H1 (cell line): ENCODE data around the gene ING5. TPM values are rescaled to one million over a fixed set of nuclear protein-coding genes. Genes with fewer than 3 reads are reported as not detected.

ENCODE experiments used
- CTCF ChIA-PET: fragments of 300-600 bp; sonication (Branson Sonifier 250); formaldehyde crosslinking; loops from one replicate; lab custom pipeline; 2021; ENCODE audit not compliant: partially characterized antibody; lab: Charles Lee
- POLR2A ChIA-PET: fragments of 300-600 bp; sonication (Branson Sonifier 250); formaldehyde crosslinking; loops from one replicate; lab custom pipeline; 2021; ENCODE audit warnings: inconsistent platforms; ENCODE audit not compliant: partially characterized antibody; lab: Charles Lee
- DNase-seq, 2 experiments: peaks; one replicate each; pipeline versions ENCODE4 v3.0.0 to v3.0.0-alpha.2; 2010 to 2022; ENCODE audit warnings: low spot score in 2 of 2, low read depth in 1 of 2, mixed read lengths in 1 of 2
- FAIRE-seq: peaks from 2 replicates; lab custom pipeline; 2011; peaks lifted over from hg19 to GRCh38; lab: Jason Lieb, UNC
- H2AFZ ChIP-seq: 2 replicates; pipeline ENCODE4 v1.8.1; 2012; ENCODE audit warnings: low read length, inconsistent platforms
- H2AK5ac ChIP-seq: 2 replicates; pipeline ENCODE4 v1.6.1; 2013; ENCODE audit warnings: low read depth, low read length
- H2BK120ac ChIP-seq: replicated peaks from 2 replicates; pipeline ENCODE3; 2013; ENCODE audit warnings: low read depth, low read length, inconsistent platforms
- H2BK12ac ChIP-seq: 2 replicates; pipeline ENCODE4 v1.6.1; 2013; ENCODE audit warnings: low read depth, low read length
- H2BK15ac ChIP-seq: 2 replicates; pipeline ENCODE4 v1.6.1; 2013; ENCODE audit warnings: low read length
- H2BK20ac ChIP-seq: 2 replicates; pipeline ENCODE4 v1.6.1; 2013; ENCODE audit warnings: low read length
- H2BK5ac ChIP-seq: 2 replicates; pipeline ENCODE4 v1.6.1; 2013; ENCODE audit warnings: low read depth, low read length
- H3K14ac ChIP-seq: 2 replicates; pipeline ENCODE4 v1.6.1; 2013; ENCODE audit warnings: inconsistent platforms; ENCODE audit not compliant: insufficient read length
- H3K18ac ChIP-seq: 2 replicates; pipeline ENCODE4 v1.6.1; 2013; ENCODE audit warnings: low read length; ENCODE audit errors: extremely low read depth
- H3K23ac ChIP-seq: 2 replicates; pipeline ENCODE4 v1.6.1; 2013; ENCODE audit warnings: inconsistent platforms; ENCODE audit not compliant: insufficient read length
- H3K23me2 ChIP-seq: 2 replicates; pipeline ENCODE4 v1.6.1; 2013; ENCODE audit warnings: low read depth, low read length
- H3K27ac ChIP-seq: 2 replicates; pipeline ENCODE4 v1.6.1; 2011; ENCODE audit warnings: low read depth, low read length, inconsistent platforms
- H3K27me3 ChIP-seq, 4 experiments: replicated peaks in 1 of 4; 1 replicate in 1 of 4; 2 replicates in 3 of 4; pipeline versions ENCODE4 v1.6.1 to v1.8.1; 2011 to 2013; ENCODE audit warnings: low read length in 3 of 4, mild to moderate bottlenecking in 3 of 4, inconsistent platforms in 2 of 4, mixed read lengths in 2 of 4, moderate library complexity in 1 of 4; ENCODE audit not compliant: control insufficient read depth in 3 of 4, insufficient read depth in 3 of 4; ENCODE audit errors: extremely low read depth in 1 of 4
- H3K36me3 ChIP-seq, 4 experiments: 2 replicates each; pipeline versions ENCODE4 v1.6.1 to v1.8.1; 2011 to 2013; ENCODE audit warnings: mild to moderate bottlenecking in 4 of 4, low read length in 3 of 4, moderate library complexity in 2 of 4, control low read depth in 1 of 4, inconsistent platforms in 1 of 4; ENCODE audit not compliant: insufficient read depth in 4 of 4, control insufficient read depth in 2 of 4
- H3K4ac ChIP-seq: replicated peaks from 2 replicates; pipeline ENCODE3; 2013; ENCODE audit warnings: low read length, low read depth, mixed read lengths, inconsistent platforms; ENCODE audit not compliant: insufficient read length
- H3K4me1 ChIP-seq, 4 experiments: replicated peaks in 1 of 4; 1 replicate in 1 of 4; 2 replicates in 3 of 4; pipeline versions ENCODE4 v1.6.1 to v1.8.1; 2011 to 2013; ENCODE audit warnings: low read length in 3 of 4, inconsistent platforms in 2 of 4, mixed read lengths in 1 of 4; ENCODE audit not compliant: insufficient read depth in 4 of 4, control insufficient read depth in 3 of 4
- H3K4me2 ChIP-seq, 2 experiments: 2 replicates each; pipeline versions ENCODE4 v1.6.1 to v1.8.1; 2011 to 2013; ENCODE audit warnings: low read depth in 2 of 2, low read length in 2 of 2, control low read depth in 1 of 2, inconsistent platforms in 1 of 2, mild to moderate bottlenecking in 1 of 2; ENCODE audit not compliant: insufficient read depth in 1 of 2
- H3K4me3 ChIP-seq, 4 experiments: fragments of 200-600, 300-600 bp in 1 of 4; sonication (generic), shearing (Covaris generic), sonication (Bioruptor Twin) in 1 of 4; 2 replicates each; pipeline versions ENCODE4 v1.5.1 to v1.8.1; 2011 to 2016; ENCODE audit warnings: low read length in 4 of 4, low read depth in 3 of 4, control low read depth in 2 of 4, inconsistent platforms in 2 of 4, mild to moderate bottlenecking in 2 of 4, mixed read lengths in 1 of 4, moderate library complexity in 1 of 4; ENCODE audit not compliant: insufficient read depth in 2 of 4; ENCODE audit errors: extremely low read depth in 1 of 4
- H3K56ac ChIP-seq: replicated peaks from 2 replicates; pipeline ENCODE3; 2013; ENCODE audit warnings: low read depth, mild to moderate bottlenecking, mixed read lengths, low read length, inconsistent platforms; ENCODE audit not compliant: insufficient read length
- H3K79me1 ChIP-seq: 2 replicates; pipeline ENCODE4 v1.6.1; 2013; ENCODE audit warnings: low read depth, low read length, control low read depth
- H3K79me2 ChIP-seq, 2 experiments: 2 replicates each; pipeline versions ENCODE4 v1.6.1 to v1.8.1; 2012 to 2013; ENCODE audit warnings: low read length in 2 of 2, mild to moderate bottlenecking in 2 of 2, inconsistent platforms in 1 of 2; ENCODE audit not compliant: insufficient read depth in 2 of 2, control insufficient read depth in 1 of 2
- H3K9ac ChIP-seq, 4 experiments: replicated peaks in 1 of 4; 1 replicate in 1 of 4; 2 replicates in 3 of 4; pipeline versions ENCODE4 v1.6.1 to v1.8.1; 2011 to 2013; ENCODE audit warnings: low read depth in 3 of 4, low read length in 3 of 4, control low read depth in 2 of 4, mild to moderate bottlenecking in 2 of 4, moderate library complexity in 2 of 4, inconsistent platforms in 1 of 4; ENCODE audit errors: extremely low read depth in 1 of 4
- H3K9me3 ChIP-seq, 2 experiments: 2 replicates each; pipeline versions ENCODE4 v1.6.1 to v1.8.1; 2012 to 2013; ENCODE audit warnings: mild to moderate bottlenecking in 2 of 2, moderate library complexity in 2 of 2, control low read depth in 1 of 2, inconsistent platforms in 1 of 2, low read depth in 1 of 2, low read length in 1 of 2, mixed read lengths in 1 of 2; ENCODE audit not compliant: insufficient read depth in 2 of 2
- H4K20me1 ChIP-seq, 2 experiments: replicated peaks in 1 of 2; 2 replicates each; pipeline versions ENCODE3 to v1.8.1; 2011 to 2013; ENCODE audit warnings: inconsistent platforms in 2 of 2, low read length in 2 of 2, mild to moderate bottlenecking in 1 of 2; ENCODE audit not compliant: insufficient read depth in 2 of 2, control insufficient read depth in 1 of 2
- H4K5ac ChIP-seq: 2 replicates; pipeline ENCODE4 v1.6.1; 2013; ENCODE audit warnings: low read length, low read depth, mixed read lengths, inconsistent platforms; ENCODE audit not compliant: insufficient read length
- H4K8ac ChIP-seq: 2 replicates; pipeline ENCODE4 v1.8.0; 2013; ENCODE audit warnings: mild to moderate bottlenecking, moderate library complexity, low read length, inconsistent platforms; ENCODE audit not compliant: insufficient read depth; ENCODE audit errors: extremely low read depth
- H4K91ac ChIP-seq: replicated peaks from 2 replicates; pipeline ENCODE3; 2013; ENCODE audit warnings: low read length, mixed read lengths, inconsistent platforms; ENCODE audit not compliant: insufficient read length
- SIX5 ChIP-seq: IDR thresholded peaks from 2 replicates; pipeline ENCODE4 v1.6.1; 2011; ENCODE audit warnings: mild to moderate bottlenecking, low read depth, low read length
- YY1 ChIP-seq: IDR thresholded peaks from 2 replicates; pipeline ENCODE4 v1.6.1; 2011; ENCODE audit warnings: low read depth, mild to moderate bottlenecking, low read length
- WGBS, 2 experiments: shearing (Covaris generic) in 1 of 2; methylation state at CpG; one replicate each; pipeline versions ENCODE4 v1.1.6 to v1.1.7; 2013 to 2015; ENCODE audit warnings: low lambda C conversion rate in 2 of 2, mixed read lengths in 2 of 2, inconsistent platforms in 1 of 2, low coverage in 1 of 2, missing lambda C conversion rate in 1 of 2; ENCODE audit not compliant: insufficient replicate concordance in 2 of 2, insufficient coverage in 1 of 2, insufficient read length in 1 of 2; ENCODE audit errors: extremely low coverage in 1 of 2, missing lambda C conversion rate in 1 of 2; 5-methylcytosine and 5-hydroxymethylcytosine counted together
- polyA plus RNA-seq, 7 experiments: library from polyadenylated mRNA; depleted of rRNA in 3 of 7; stranded (reverse) in 5 of 7; unstranded in 2 of 7; fragments of >200 nt in 5 of 7; fragments of 200-250 nt in 2 of 7; gene quantifications; 1 replicate in 5 of 7; 2 replicates in 1 of 7; 4 replicates in 1 of 7; pipeline versions ENCODE4 v1.2.1 to v1.2.3, GENCODE V29; 2011 to 2013; ENCODE audit warnings: missing spikeins in 2 of 7, mixed read lengths in 2 of 7
- total RNA-seq: library from RNA; stranded (reverse); fragmentation: NEBNext Ultra II Directional; extraction: Animal tissue kit (Norgen Biotek cat#: 25700); gene quantifications from 2 replicates; pipeline ENCODE4 v1.2.1, GENCODE V29; 2021

The ING5 gene
- total and polyA plus RNA-seq, 2 of the 8 experiments (the other 6 are each of a cell fraction or from before 2014, with no cell fraction given), result 41.5 to 47.4 TPM

DNA sequence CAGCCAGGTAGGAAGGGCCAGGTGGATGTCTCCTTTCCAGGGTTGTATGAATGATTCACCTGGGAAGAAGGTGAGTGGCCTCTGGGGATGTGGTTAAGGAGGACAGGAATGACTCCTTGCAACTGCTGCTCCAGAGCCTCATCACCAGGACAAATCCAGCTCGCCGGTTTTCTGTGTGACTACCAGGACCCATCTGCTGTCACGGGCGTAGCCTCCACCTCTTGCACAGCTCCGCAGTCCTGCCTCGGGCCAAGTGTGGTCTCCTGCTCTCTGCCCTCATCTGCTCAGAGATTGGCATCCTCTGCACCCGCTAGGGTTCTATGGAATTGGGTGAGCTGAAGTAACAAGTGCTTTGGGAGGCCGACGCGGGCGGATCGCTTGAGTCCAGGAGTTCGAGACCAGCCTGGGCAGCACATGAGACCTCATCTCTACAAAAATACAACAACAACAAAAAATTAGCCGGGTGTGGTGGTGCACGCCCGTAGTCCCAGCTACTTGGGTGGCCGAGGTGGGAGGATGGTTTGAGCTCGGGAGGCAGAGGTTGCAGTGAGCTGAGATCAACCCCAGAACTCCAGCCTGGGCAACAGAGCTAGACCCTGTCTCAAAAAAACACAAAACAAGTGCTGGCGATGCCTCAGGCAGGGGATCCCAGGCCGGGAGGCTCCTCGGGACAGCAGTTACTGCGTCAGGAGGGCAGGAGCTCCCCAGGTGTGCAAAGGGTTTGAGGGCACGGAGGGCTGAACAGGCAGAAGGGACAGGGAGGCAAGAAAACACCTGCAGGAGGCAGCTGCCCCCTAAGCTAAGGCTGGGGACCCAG is 31.8 kb downstream of the ING5 start:
- H3K9ac ChIP-seq, result no peak overlapping the region; a peak in 1 of 7 replicates
- no peak overlapping the region for H3K56ac ChIP-seq
- H3K18ac ChIP-seq, result peak overlapping the region; percentile 32; the same call in 1 of the 2 replicates
- no peak overlapping the region for H3K23ac ChIP-seq
- peak overlapping the region; percentile 46 to 94 (median 64) for H3K4me3 ChIP-seq
- H2AK5ac ChIP-seq, result peak overlapping the region; percentile 70; the same call in 1 of the 2 replicates
- H4K20me1 ChIP-seq, result peaks cover 0 to 5% of the 10 kb centered on the region in 2 experiments
- no peak overlapping the region for H4K5ac ChIP-seq
- H3K27ac ChIP-seq, result no peak overlapping the region
- no peak overlapping the region for H2BK15ac ChIP-seq
- 0 out of 2 replicates have a peak overlapping the region, but pooled peaks have one; percentile 61 for H2AFZ ChIP-seq
- TF ChIP-seq YY1 (no peak), SIX5 (no peak)
- TF ChIP-seq, all 59 proteins: peak for 0
- peaks cover 0 to 6% (median 0%) of the 10 kb centered on the region in 4 experiments; a peak in 2 of 7 replicates for H3K4me1 ChIP-seq
- H2BK5ac ChIP-seq, result no peak overlapping the region
- H3K79me1 ChIP-seq, result peaks cover 2% of the 10 kb centered on the region; the same call in 1 of the 2 replicates
- no peak overlapping the region for H2BK12ac ChIP-seq
- POLR2A ChIA-PET, result interaction anchor here (0.7 to 10.7 kb wide), 7 partner anchors 8 to 96 kb away, joined by 3 to 64 read pairs (median 3); partner anchors contain the start of genes ATG4B, ING5 and THAP4
- 84% methylated on average over 22 of the region's 23 CpGs; no CpG with 5 or more reads in 1 of the 2 experiments for WGBS, 2 experiments
- peak overlapping the region; percentile 32; the same call in 1 of the 2 replicates for H2BK20ac ChIP-seq
- H3K14ac ChIP-seq, result no peak overlapping the region
- FAIRE-seq, result no peak
- H3K27me3 ChIP-seq, result peaks cover 0 to 4% (median 3%) of the 10 kb centered on the region in 4 experiments; a peak in 4 of 7 replicates
- H3K4ac ChIP-seq, result peak overlapping the region; percentile 13
- H3K79me2 ChIP-seq, result no peaks in the 10 kb centered on the region
- peaks cover 12% of the 10 kb centered on the region; the same call in 1 of the 2 replicates for H3K23me2 ChIP-seq
- 0 out of 2 replicates have a peak overlapping the region, but pooled peaks have one; percentile 62 for H4K8ac ChIP-seq
- H3K9me3 ChIP-seq, result no peaks in the 10 kb centered on the region
- no peak overlapping the region for H4K91ac ChIP-seq
- no peak for DNase-seq
- H3K4me2 ChIP-seq, result peak overlapping the region; percentile 72 to 73
- no peak overlapping the region for H2BK120ac ChIP-seq
- H3K36me3 ChIP-seq, result no peaks in the 10 kb centered on the region
- CTCF ChIA-PET, result interaction anchor here (0.8 to 4.0 kb wide), 19 partner anchors 9 to 195 kb away, joined by 3 to 28 read pairs (median 4); partner anchors contain the start of genes DTYMK and ING5
